Esophagus muscularis mucosa (tissue), 4 donors: ENCODE results near the gene ABI3BP. TPM values are rescaled to one million over a fixed set of nuclear protein-coding genes. Genes with fewer than 3 reads are reported as not detected.

ENCODE experiments used
- DNase-seq: peaks from one replicate; pipeline ENCODE4 v3.0.0-alpha.2; 2017; ENCODE audit errors: extremely low spot score
- H3K27ac ChIP-seq, 4 donors: fragments of 200-600 bp; sonication (generic); replicated peaks in 1 of 4; 1 replicate in 3 of 4; 2 replicates in 1 of 4; pipeline ENCODE4 v1.5.1; 2016 to 2019; ENCODE audit warnings: mild to moderate bottlenecking in 1 of 4
- H3K27me3 ChIP-seq, 4 donors: fragments of 200-600 bp; sonication (generic); one replicate each; pipeline versions ENCODE4 v1.5.1 to v1.6.0; 2016 to 2019
- H3K36me3 ChIP-seq, 4 donors: fragments of 200-600 bp; sonication (generic); one replicate each; pipeline ENCODE4 v1.5.1; 2016 to 2019
- H3K4me1 ChIP-seq, 4 donors: fragments of 200-600 bp; sonication (generic); one replicate each; pipeline ENCODE4 v1.5.1; 2016 to 2019
- H3K4me3 ChIP-seq, 4 donors: fragments of 200-600 bp; sonication (generic); 1 replicate in 2 of 4; 2 replicates in 2 of 4; pipeline ENCODE4 v1.5.1; 2016 to 2019; ENCODE audit warnings: mild to moderate bottlenecking in 4 of 4, moderate library complexity in 1 of 4
- H3K9me3 ChIP-seq, 4 donors: fragments of 200-600 bp; sonication (generic); 1 replicate in 3 of 4; 2 replicates in 1 of 4; pipeline ENCODE4 v1.5.1; 2016 to 2019
- CTCF ChIP-seq, 3 experiments: fragments of 200-600 bp in 2 of 3; fragments of 450-650 bp in 1 of 3; sonication (generic) in 2 of 3; IDR thresholded peaks; one replicate each; pipeline ENCODE4 v1.5.1; 2017 to 2019; ENCODE audit warnings: antibody characterized with exemption in 3 of 3, mild to moderate bottlenecking in 2 of 3, moderate library complexity in 1 of 3
- EP300 ChIP-seq: sonication (generic); formaldehyde crosslinking; IDR thresholded peaks from one replicate; pipeline ENCODE4 v1.6.1; 2017; ENCODE audit warnings: antibody characterized with exemption
- POLR2A ChIP-seq: fragments of 450-650 bp; IDR thresholded peaks from one replicate; pipeline ENCODE4 v1.6.1; 2017; ENCODE audit warnings: antibody characterized with exemption, moderate library complexity, mild to moderate bottlenecking, low read depth
- POLR2AphosphoS5 ChIP-seq, 2 donors: sonication (generic); formaldehyde crosslinking; IDR thresholded peaks; one replicate each; pipeline ENCODE4 v1.6.1; 2017; ENCODE audit warnings: antibody characterized with exemption in 2 of 2
- WGBS: methylation state at CpG from one replicate; pipeline ENCODE4 v1.1.5; 2018; 5-methylcytosine and 5-hydroxymethylcytosine counted together
- intact Hi-C: fragments of 100-400 bp; cut with DNase I; formaldehyde crosslinking; loops from one replicate; pipeline ENCODE4 v1.15.1; 2023
- small RNA-seq, 3 donors: library from RNA; depleted of rRNA; stranded (forward); fragments of <200 nt; gene quantifications; one replicate each; pipeline ENCODE3, GENCODE V24; 2016
- total RNA-seq, 4 donors: library from RNA; depleted of rRNA; stranded (reverse); fragments of >200 nt; gene quantifications; one replicate each; pipeline versions ENCODE4 v1.1.0 to v1.2.1, GENCODE V29; 2016

The ABI3BP gene
- total RNA-seq, 4 donors from 2014 or later = 25.7 to 67.3 (median 61.5) TPM

- DNase-seq = no peak
- 75% methylated on average over 4 of the region's 4 CpGs for WGBS
- Histone ChIP-seq H3K9me3 (no peaks in the 10 kb centered on the region), H3K36me3 (no peaks in the 10 kb centered on the region), H3K27me3 (no peaks in the 10 kb centered on the region), H3K4me3 (no peak overlapping the region), H3K4me1 (peaks cover 0 to 5% (median 4%) of the 10 kb centered on the region in 4 donors), H3K27ac (no peak overlapping the region)
- TF ChIP-seq EP300 (no peak), POLR2AphosphoS5 (IDR thresholded peaks at IDR 0.05) (no peak), CTCF (IDR thresholded peaks at IDR 0.05) (no peak), POLR2A (no peak)
- intact Hi-C loops = no loop called here
Observed at GRCh38 chr3:100703865-100704264, 289.4 kb downstream of the ABI3BP start.

GRCh38 chr3:100702980-100703345 lies 290.3 kb downstream of the ABI3BP start:
- DNase-seq = no peak
- H3K36me3 ChIP-seq = no peaks in the 10 kb centered on the region
- 83% methylated on average over 5 of the region's 5 CpGs for WGBS
- H3K27ac ChIP-seq = no peak overlapping the region
- H3K9me3 ChIP-seq = no peaks in the 10 kb centered on the region
- peaks cover 0 to 2% (median 0%) of the 10 kb centered on the region in 4 donors for H3K27me3 ChIP-seq
- H3K4me1 ChIP-seq = no peaks in the 10 kb centered on the region
- H3K4me3 ChIP-seq = no peak overlapping the region
- TF ChIP-seq POLR2A = no peak
- TF ChIP-seq CTCF (IDR thresholded peaks at IDR 0.05) = no peak
- no peak for TF ChIP-seq POLR2AphosphoS5 (IDR thresholded peaks at IDR 0.05)
- TF ChIP-seq EP300 = no peak
- intact Hi-C loops = no loop called here

- no peak for TF ChIP-seq POLR2AphosphoS5 (IDR thresholded peaks at IDR 0.05)
- no peak for TF ChIP-seq EP300
- no peak for TF ChIP-seq POLR2A
- TF ChIP-seq CTCF (IDR thresholded peaks at IDR 0.05) = no peak
- intact Hi-C loops = no loop called here
Observed at GRCh38 chr3:100702082-100702979, 290.9 kb downstream of the ABI3BP start.

GRCh38 chr3:100700708-100701107 lies 292.5 kb downstream of the ABI3BP start:
- Histone ChIP-seq H3K9me3 (no peaks in the 10 kb centered on the region), H3K27me3 (peaks cover 0 to 18% (median 0%) of the 10 kb centered on the region in 4 donors), H3K27ac (no peak overlapping the region), H3K4me1 (no peaks in the 10 kb centered on the region), H3K36me3 (no peaks in the 10 kb centered on the region), H3K4me3 (no peak overlapping the region)
- 86% methylated on average over 5 of the region's 5 CpGs for WGBS
- DNase-seq = no peak
- intact Hi-C loops = no loop called here
- TF ChIP-seq EP300 (no peak), POLR2A (no peak), CTCF (IDR thresholded peaks at IDR 0.05) (no peak), POLR2AphosphoS5 (IDR thresholded peaks at IDR 0.05) (no peak)

More at GRCh38 chr3:100702082-100702979, 290.9 kb downstream of the ABI3BP start:
- Histone ChIP-seq H3K27ac (no peak overlapping the region), H3K4me1 (no peaks in the 10 kb centered on the region), H3K4me3 (no peak overlapping the region), H3K27me3 (peaks cover 0 to 5% (median 0%) of the 10 kb centered on the region in 4 donors), H3K36me3 (no peaks in the 10 kb centered on the region), H3K9me3 (no peaks in the 10 kb centered on the region)
- 77% methylated on average over 4 of the region's 4 CpGs for WGBS
- DNase-seq = no peak

Small RNA genes within 50 kb of the gene (small RNA-seq; reads per million reads assigned to genes)
- gene RNU6-865P = 0 to 0.17 (median 0) reads per million in 3 donors
